Natural killer cell treated with Interleukin-12 subunit alpha and Interleukin-12 subunit beta and Interleukin-15 and Interleukin-18, amount 100 ng/mL, for 72 hours (primary cell): ENCODE data around the gene FADS6. TPM values are rescaled to one million over a fixed set of nuclear protein-coding genes. Genes with fewer than 3 reads are reported as not detected.

Source experiments
- ATAC-seq, 2 donors: fragments of 150-1000 bp; cut with Tn5 transposase in 1 of 2; sonication (Bioruptor Pico), chemical (Tn5 transposase) in 1 of 2; 2 replicates each; pipeline ENCODE4 v1.10.0; 2021
- DNase-seq: peaks from one replicate; pipeline ENCODE4 v3.0.0; 2022; ENCODE audit warnings: low spot score
- H3K27ac Mint-ChIP-seq, 2 donors: 1 replicate in 1 of 2; 2 replicates in 1 of 2; pipeline ENCODE4 v1.8.0; 2022; ENCODE audit warnings: mixed read lengths in 2 of 2, mild to moderate bottlenecking in 1 of 2, moderate library complexity in 1 of 2
- H3K27me3 Mint-ChIP-seq, 2 donors: 1 replicate in 1 of 2; 2 replicates in 1 of 2; pipeline ENCODE4 v1.8.0; 2022; ENCODE audit warnings: mixed read lengths in 2 of 2
- H3K36me3 Mint-ChIP-seq: one replicate; pipeline ENCODE4 v1.8.0; 2022; ENCODE audit warnings: mixed read lengths
- H3K4me1 Mint-ChIP-seq, 2 donors: 1 replicate in 1 of 2; 2 replicates in 1 of 2; pipeline ENCODE4 v1.8.0; 2022; ENCODE audit warnings: low read depth in 2 of 2, mixed read lengths in 2 of 2, mild to moderate bottlenecking in 1 of 2
- H3K4me3 Mint-ChIP-seq: one replicate; pipeline ENCODE4 v1.8.0; 2022; ENCODE audit warnings: mixed read lengths
- H3K9me3 Mint-ChIP-seq: 2 replicates; pipeline ENCODE4 v1.8.0; 2022; ENCODE audit warnings: mixed read lengths
- total RNA-seq, 2 donors: library from RNA; stranded (reverse); gene quantifications; one replicate each; pipeline ENCODE4 v1.2.3, GENCODE V29; 2022

FADS6 gene
- total RNA-seq, 2 donors from 2014 or later: not detected

DNA sequence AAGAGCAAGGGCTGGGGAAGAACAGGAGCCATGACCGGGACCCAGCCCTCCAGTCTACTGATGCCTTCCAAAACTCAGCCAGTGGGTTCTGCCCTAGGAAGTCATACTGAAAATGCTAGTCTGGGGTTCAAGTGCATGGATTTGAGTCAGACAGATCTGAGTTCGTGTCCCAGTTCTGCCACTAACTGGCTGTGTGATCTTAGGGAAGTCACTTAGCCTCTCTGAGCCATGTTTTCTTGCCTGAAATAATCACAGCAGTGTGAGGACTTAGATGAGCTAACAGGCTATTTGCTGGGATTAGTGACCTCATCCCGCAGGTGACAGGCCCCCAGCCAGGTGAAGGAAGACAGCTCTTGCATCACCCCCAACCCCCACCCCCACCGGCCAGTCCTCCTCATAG lies 38.1 kb downstream of the FADS6 start:
- Mint-ChIP-seq H3K9me3 (no peaks in the 10 kb centered on the region), H3K4me1 (peaks cover 0 to 10% of the 10 kb centered on the region in 2 donors), H3K27me3 (peaks cover 58 to 63% of the 10 kb centered on the region in 2 donors), H3K27ac (no peak overlapping the region), H3K36me3 (no peaks in the 10 kb centered on the region), H3K4me3 (no peak overlapping the region)
- no peak for ATAC-seq
- no peak for DNase-seq

- Mint-ChIP-seq H3K36me3 (no peaks in the 10 kb centered on the region), H3K4me3 (no peak overlapping the region), H3K4me1 (peaks cover 0 to 8% of the 10 kb centered on the region in 2 donors), H3K27me3 (peaks cover 58 to 63% of the 10 kb centered on the region in 2 donors), H3K27ac (no peak overlapping the region), H3K9me3 (no peaks in the 10 kb centered on the region)
- DNase-seq (no peak), ATAC-seq (no peak)
These were observed 38.6 kb downstream of the FADS6 start for GRCh38 chr17:74854792-74855191.

- H3K4me1 Mint-ChIP-seq: peaks cover 0 to 5% of the 10 kb centered on the region in 2 donors
- peaks cover 51 to 56% of the 10 kb centered on the region in 2 donors for H3K27me3 Mint-ChIP-seq
- no peaks in the 10 kb centered on the region for H3K9me3 Mint-ChIP-seq
- H3K4me3 Mint-ChIP-seq: no peak overlapping the region
- DNase-seq: no peak
- H3K27ac Mint-ChIP-seq: no peak overlapping the region
- ATAC-seq: no peak
- no peaks in the 10 kb centered on the region for H3K36me3 Mint-ChIP-seq
These were observed 39.8 kb downstream of the FADS6 start for GRCh38 chr17:74853669-74854068.

DNA sequence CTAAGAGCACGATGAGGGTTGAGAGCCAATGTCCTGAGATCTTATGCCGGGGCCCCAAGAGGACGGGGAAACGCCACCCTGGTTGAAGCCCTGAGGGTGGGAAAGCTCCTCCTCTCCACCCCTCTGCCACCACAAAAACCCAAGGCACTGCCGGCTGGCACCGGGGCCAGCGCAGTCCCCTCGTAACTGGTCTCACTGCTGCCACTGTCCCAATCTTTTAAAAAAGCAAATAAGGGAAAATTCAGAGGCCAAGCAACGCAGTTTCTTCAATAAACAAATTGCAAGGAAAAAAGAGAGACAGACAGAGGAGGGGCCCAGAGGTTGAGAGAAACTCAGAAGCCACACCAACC lies 40.4 kb downstream of the FADS6 start:
- Mint-ChIP-seq H3K4me3 (no peak overlapping the region), H3K27me3 (peaks cover 45 to 53% of the 10 kb centered on the region in 2 donors), H3K36me3 (no peaks in the 10 kb centered on the region), H3K9me3 (no peaks in the 10 kb centered on the region), H3K4me1 (peaks cover 0 to 5% of the 10 kb centered on the region in 2 donors), H3K27ac (no peak overlapping the region)
- DNase-seq: no peak
- no peak for ATAC-seq

DNA sequence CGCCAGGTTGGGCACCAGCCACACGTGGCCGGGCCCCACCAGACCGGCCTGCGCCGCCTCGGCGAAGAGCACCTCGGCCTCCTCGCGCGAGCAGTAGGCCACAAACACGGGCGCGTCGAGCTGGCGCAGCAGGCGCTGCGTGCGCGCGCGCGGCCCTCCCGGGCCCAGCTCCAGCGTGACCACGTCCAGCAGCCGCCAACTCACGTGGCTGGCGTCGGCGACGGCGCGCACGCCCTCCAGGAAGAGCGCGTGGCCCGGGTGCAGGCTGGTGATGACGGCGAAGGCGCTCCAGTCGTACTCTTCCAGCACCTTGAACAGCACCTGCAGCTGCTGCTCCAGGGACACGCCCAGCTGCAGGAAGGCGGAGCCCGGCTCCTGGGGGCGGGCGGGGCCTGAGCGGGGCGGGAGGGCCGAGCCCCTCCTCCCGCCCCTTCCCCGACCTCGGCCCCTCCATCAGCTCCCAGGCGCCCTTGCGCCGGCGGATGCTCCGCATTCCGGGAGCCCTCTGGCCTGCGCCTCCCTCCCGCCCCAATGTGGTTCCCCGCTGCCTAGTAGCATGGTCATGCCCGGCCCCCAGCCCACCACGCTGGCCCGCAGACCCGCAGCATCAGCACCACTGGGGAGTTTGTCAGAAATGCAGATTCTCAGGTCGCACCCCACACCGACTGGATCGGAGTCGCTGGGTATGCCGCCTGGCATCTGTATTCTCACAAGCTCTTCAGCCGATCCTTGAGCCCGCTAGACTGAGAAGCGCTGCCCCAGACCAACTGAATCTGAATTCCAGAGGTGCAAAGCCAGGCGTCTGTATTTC lies 41.0 kb downstream of the FADS6 start:
- Mint-ChIP-seq H3K27ac (no peak overlapping the region), H3K36me3 (no peaks in the 10 kb centered on the region), H3K27me3 (peaks cover 40 to 48% of the 10 kb centered on the region in 2 donors), H3K4me3 (no peak overlapping the region), H3K4me1 (peaks cover 0 to 5% of the 10 kb centered on the region in 2 donors), H3K9me3 (no peaks in the 10 kb centered on the region)
- peak in 1 of 2 donors; percentile 63 for ATAC-seq
- DNase-seq: no peak

DNA sequence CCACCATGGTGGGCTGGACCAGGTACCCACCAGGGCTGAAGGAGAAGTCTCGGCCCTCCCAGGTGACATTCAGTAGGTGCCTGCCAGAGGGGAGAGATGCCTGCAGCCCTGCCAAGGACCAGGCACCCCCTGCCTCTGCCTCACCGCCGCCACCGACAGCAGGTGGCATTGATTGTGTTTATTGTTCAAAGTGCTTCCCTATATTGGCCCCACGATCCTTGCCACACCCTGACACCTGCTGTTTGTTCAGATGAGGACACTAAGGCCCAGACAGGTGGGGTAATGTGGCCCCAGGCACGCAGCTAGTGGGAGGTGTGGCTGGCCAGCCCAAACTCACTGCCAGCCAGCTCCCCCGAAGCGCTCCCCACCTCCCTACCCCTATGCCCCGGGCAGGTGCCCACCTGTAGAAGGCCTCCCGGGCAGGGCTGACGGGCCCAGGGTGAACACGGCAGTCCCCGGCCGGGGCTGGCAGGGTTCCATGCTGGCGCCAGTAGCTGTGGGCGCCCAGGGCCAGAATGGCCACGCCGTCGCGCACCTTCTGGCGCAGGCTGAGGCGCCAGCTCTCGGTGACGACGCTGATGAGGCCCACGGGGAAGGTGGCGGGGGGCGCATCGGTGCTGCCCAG lies 41.7 kb downstream of the FADS6 start:
- Mint-ChIP-seq H3K36me3 (no peaks in the 10 kb centered on the region), H3K27ac (no peak overlapping the region), H3K4me1 (peaks cover 0 to 5% of the 10 kb centered on the region in 2 donors), H3K4me3 (no peak overlapping the region), H3K9me3 (no peaks in the 10 kb centered on the region), H3K27me3 (peaks cover 32 to 41% of the 10 kb centered on the region in 2 donors)
- DNase-seq (no peak), ATAC-seq (no peak)

GRCh38 chr17:74850914-74851313 lies 42.5 kb downstream of the FADS6 start:
- no peak for ATAC-seq
- H3K36me3 Mint-ChIP-seq: no peaks in the 10 kb centered on the region

GRCh38 chr17:74850310-74850709 lies 43.1 kb downstream of the FADS6 start:
- peaks cover 24 to 29% of the 10 kb centered on the region in 2 donors for H3K27me3 Mint-ChIP-seq
- no peak for DNase-seq
- ATAC-seq: no peak
- H3K4me1 Mint-ChIP-seq: peaks cover 0 to 5% of the 10 kb centered on the region in 2 donors
- H3K27ac Mint-ChIP-seq: no peak overlapping the region
- no peaks in the 10 kb centered on the region for H3K9me3 Mint-ChIP-seq
- H3K4me3 Mint-ChIP-seq: no peak overlapping the region
- no peaks in the 10 kb centered on the region for H3K36me3 Mint-ChIP-seq

More at GRCh38 chr17:74850914-74851313, 42.5 kb downstream of the FADS6 start:
- Mint-ChIP-seq H3K27ac (no peak overlapping the region), H3K4me1 (peaks cover 0 to 5% of the 10 kb centered on the region in 2 donors), H3K4me3 (no peak overlapping the region), H3K27me3 (peaks cover 24 to 33% of the 10 kb centered on the region in 2 donors), H3K9me3 (no peaks in the 10 kb centered on the region)
- no peak for DNase-seq

- H3K4me3 Mint-ChIP-seq: no peak overlapping the region
- no peak for DNase-seq
- H3K4me1 Mint-ChIP-seq: peaks cover 0 to 5% of the 10 kb centered on the region in 2 donors
- peaks cover 16 to 20% of the 10 kb centered on the region in 2 donors for H3K27me3 Mint-ChIP-seq
- no peak overlapping the region for H3K27ac Mint-ChIP-seq
- no peaks in the 10 kb centered on the region for H3K9me3 Mint-ChIP-seq
- H3K36me3 Mint-ChIP-seq: no peaks in the 10 kb centered on the region
- no peak for ATAC-seq
These were observed 44.6 kb downstream of the FADS6 start for GRCh38 chr17:74848656-74849399.

DNA sequence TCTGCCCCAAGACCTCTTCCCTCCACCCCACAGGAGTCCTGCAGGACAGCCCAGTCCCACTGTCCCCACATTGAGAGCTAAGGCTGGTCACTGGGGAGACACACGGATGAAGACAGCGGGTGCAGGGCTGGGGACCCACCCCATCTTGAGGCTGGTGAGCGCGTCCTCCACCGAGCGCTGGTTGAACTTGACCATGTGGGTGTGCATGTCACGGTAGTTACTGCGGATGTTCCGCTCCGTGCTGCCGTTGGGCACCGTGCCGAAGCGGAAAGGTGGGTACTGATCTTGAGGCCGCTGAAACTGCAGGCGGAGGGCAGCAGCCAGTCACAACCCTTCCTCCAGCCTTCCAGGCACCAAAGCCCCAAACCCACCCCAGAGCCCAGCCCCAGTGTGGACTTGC lies 46.8 kb downstream of the FADS6 start:
- DNase-seq: no peak
- no peak overlapping the region for H3K4me3 Mint-ChIP-seq
- H3K27me3 Mint-ChIP-seq: peaks cover 7 to 8% of the 10 kb centered on the region in 2 donors
- peaks cover 0 to 5% of the 10 kb centered on the region in 2 donors for H3K4me1 Mint-ChIP-seq
- ATAC-seq: no peak
- no peaks in the 10 kb centered on the region for H3K36me3 Mint-ChIP-seq
- H3K9me3 Mint-ChIP-seq: no peaks in the 10 kb centered on the region
- no peak overlapping the region for H3K27ac Mint-ChIP-seq

DNA sequence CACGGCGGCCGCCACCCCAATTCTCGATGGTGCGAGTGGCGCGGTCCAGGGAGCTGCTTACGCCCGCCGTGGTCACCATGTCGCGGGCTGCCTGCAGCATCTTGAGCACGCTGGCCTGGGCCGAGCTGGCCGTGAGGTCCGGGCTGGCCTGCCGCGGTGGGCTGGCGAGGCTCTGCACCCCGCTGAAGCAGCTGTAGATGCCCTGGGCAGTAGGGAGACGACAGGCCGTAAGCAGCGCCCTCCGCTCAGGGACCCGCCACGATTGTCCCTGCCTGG lies 50.1 kb downstream of the FADS6 start:
- H3K4me3 Mint-ChIP-seq: no peak overlapping the region
- H3K27me3 Mint-ChIP-seq: no peaks in the 10 kb centered on the region
- peaks cover 10 to 11% of the 10 kb centered on the region in 2 donors for H3K4me1 Mint-ChIP-seq
- no peaks in the 10 kb centered on the region for H3K36me3 Mint-ChIP-seq
- H3K27ac Mint-ChIP-seq: no peak overlapping the region
- no peaks in the 10 kb centered on the region for H3K9me3 Mint-ChIP-seq
- DNase-seq (no peak), ATAC-seq (no peak)

DNA sequence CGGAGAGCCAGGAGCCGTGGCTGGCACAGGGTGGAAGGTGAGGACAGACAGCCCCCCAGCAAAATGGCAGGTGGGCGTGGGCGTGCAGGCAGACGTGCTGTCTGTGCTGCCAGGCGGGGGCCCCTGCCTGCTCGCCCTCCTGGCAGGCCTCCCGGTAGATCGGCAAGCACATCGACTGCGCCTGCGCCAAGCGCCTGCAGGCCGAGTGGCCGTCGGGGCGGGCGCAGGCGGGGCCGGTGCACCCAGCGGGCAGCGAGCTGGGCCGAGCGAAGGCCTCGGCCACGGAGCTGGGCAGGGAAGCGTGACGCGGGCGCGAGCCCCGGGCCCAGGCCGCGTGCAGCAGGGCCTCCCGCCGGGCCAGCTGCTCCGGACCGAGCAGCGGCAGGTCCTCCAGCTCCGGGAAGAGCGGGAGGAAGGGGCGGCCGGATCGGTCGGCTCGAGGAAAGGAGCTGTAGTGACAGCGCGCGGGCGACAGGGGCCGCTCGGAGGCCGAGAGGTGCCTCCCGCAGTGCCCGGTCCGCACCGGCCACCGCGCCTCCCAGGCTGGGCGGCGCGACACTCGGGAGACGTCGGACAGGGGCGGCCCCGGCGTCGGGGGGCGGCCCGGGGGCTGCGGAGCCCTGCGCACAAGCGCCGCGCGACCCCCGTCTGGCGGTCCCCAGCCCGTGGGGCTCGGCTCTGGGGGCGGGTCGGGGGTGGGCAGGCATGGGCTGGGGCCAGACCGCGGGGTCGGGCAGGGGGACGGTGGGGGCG lies 50.7 kb downstream of the FADS6 start:
- H3K4me1 Mint-ChIP-seq: peaks cover 11 to 13% of the 10 kb centered on the region in 2 donors
- ATAC-seq: peak; percentile 58 to 83

DNA sequence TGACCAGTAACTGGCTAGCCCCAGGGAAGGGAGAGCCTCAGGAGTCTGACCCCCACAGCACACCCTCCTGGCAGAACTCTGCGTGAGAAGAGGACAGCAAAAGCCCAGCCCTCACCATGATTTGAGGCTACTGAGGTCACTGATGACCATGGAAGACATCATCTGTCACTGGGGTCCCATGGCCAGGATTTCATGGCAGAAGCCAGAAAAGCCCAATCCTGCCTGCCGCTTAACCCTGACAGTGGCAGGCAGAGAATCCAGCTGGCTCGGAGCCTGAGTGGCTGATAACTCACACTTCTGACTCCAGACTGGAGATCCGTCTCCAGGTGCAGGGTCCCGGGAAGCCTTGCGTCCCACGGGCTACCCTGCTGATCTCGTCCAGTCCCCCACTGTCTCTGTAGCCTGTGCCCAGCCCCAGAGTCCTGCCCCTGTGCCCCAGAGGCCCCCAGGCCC lies 51.3 kb downstream of the FADS6 start:
- DNase-seq: no peak
- H3K4me3 Mint-ChIP-seq: peak overlapping the region; percentile 30
- ATAC-seq: peak in 1 of 2 donors; percentile 15
- no peaks in the 10 kb centered on the region for H3K27me3 Mint-ChIP-seq
- H3K4me1 Mint-ChIP-seq: peaks cover 11 to 13% of the 10 kb centered on the region in 2 donors
- no peaks in the 10 kb centered on the region for H3K9me3 Mint-ChIP-seq
- H3K27ac Mint-ChIP-seq: no peak overlapping the region
- no peaks in the 10 kb centered on the region for H3K36me3 Mint-ChIP-seq

More for the DNA sequence above, 50.7 kb downstream of the FADS6 start:
- Mint-ChIP-seq H3K27me3 (no peaks in the 10 kb centered on the region), H3K36me3 (no peaks in the 10 kb centered on the region), H3K9me3 (no peaks in the 10 kb centered on the region), H3K4me3 (no peak overlapping the region), H3K27ac (no peak overlapping the region)
- DNase-seq: no peak
